Lung microvascular endothelial cell (primary cell): Measurements from ENCODE around the gene UQCRFS1. TPM values are rescaled to one million over a fixed set of nuclear protein-coding genes. Genes with fewer than 3 reads are reported as not detected.
"Not testable (repeated sequence)": the region's sequence is repeated elsewhere in the genome, so short reads cannot be mapped to it uniquely, and the experiment has no call there.

ENCODE experiments used
- DNase-seq, 2 donors: peaks; one replicate each; pipeline versions ENCODE4 v3.0.0 to v3.0.0-alpha.2; 2010; ENCODE audit warnings: low read depth in 2 of 2
- total RNA-seq: library from RNA; depleted of rRNA; stranded (reverse); fragments of >200 nt; gene quantifications from 2 replicates; pipeline ENCODE4 v1.2.1, GENCODE V29; 2014

Gene UQCRFS1
- 30.0 and 30.9 TPM in 2 replicates for total RNA-seq

DNA sequence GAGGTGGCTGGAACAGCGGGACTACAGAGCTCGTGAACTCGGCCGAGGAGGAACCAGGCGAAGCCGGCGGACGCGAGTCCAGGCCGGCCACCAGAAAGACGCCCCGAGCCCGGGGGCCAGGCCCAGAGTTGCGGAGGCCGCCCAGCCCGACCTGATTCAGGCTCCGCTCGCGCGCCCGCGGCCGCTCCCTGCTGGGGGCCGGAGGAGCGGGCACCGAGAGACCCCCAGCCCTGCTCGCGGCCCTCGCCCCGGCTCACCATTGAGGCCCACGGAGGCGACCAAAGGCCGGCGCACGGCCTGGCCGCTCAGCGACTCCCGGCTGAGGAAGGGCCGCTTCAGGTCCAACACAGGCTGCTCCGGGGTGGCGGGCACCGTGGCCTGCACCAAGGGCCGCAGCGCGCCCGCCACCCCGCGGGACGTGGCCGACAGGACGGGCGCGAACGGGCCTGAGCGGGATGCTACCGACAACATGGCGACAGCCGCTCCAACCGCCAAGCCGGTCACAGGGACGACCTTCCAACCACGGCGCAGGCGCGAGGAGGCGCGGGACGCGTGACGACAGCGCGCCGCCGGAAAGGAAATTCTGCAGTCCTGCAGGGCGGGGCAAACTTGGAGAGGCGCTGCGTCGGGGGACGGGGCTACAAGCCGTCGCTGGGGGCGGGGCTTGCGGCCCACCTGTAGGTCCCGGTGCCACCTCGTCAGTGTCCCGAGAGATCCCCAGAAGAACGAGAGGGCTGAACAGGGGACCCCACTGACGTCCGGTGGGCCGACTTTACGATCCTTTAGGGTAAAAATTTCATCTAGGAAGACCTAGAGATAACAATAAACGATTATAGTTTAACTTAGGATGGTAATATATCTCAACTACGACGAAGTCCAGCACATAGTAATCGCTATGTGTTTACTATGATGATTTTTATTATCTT lies at the start of gene UQCRFS1:
Gene UQCRFS1, minus strand, starts transcription at position 504 of the 926 bp plus-strand sequence. Its CDS starts 33 bp downstream, at position 471.
- DNase-seq, result peak; percentile 96 to 97

DNA sequence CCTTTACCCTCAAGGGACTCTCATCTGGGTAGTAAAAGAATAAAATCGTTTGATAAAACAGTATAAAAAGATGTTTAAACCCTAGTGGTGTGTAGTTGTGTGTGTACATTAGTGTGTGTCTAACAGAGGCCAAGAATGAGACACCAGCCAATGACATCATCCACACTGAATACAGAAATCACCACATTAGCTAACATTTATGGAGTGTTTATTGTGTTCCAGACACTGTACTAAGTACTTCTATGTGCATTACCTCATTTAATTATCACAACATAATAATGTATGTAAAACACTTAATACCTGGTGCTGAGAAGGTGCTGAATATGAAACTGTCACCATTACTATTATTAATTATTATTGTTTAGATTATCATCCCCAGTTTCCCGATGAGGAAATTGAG lies 49.1 kb upstream of the UQCRFS1 start:
- DNase-seq, result no peak

DNA sequence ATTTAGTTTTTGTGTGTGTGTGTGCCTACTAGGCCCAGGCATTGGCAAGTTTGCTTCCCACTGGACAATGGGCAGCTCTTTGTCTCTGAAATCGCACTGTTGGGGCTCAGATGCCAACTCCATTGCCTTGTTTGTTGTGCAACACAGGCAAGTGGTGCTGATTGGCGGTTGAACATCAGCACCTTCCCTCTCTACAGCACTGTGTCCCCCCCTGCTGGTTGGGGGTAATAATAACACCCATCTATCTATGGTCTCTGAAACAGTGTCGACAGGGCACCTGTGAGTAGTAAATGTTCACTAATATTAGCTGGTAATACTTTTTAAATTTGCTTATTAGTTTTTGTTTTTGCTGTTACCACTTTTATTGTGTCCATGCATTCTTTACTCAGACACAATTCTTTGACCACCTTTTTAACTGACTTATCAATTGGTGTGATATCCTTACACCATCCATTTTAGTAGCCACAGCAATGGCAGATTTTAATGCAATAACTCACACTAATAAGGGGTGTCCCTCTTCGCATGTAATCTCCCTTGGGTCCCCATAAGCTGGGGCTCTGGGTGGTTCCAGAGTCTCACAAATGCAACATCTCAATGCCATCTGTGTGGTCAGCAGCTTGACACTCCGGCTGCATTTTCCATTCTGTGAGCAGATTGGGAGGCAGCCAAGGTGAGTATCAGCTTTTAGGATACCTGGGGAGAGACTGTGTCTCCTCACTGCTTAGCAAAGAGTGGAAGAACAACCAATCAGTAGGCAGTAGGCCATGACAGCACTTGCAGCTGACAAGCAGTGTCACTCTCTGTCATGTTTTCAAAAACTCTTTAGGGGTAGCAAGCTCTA lies 47.7 kb upstream of the UQCRFS1 start:
- DNase-seq, result peak; percentile 29 to 30

GRCh38 chr19:29259867-29260281 lies 46.9 kb upstream of the UQCRFS1 start:
- DNase-seq, result no peak

GRCh38 chr19:29259153-29259552 lies 46.2 kb upstream of the UQCRFS1 start:
- DNase-seq, result no peak

- DNase-seq, result no peak
Observed at GRCh38 chr19:29256516-29256915, 43.6 kb upstream of the UQCRFS1 start.

DNA sequence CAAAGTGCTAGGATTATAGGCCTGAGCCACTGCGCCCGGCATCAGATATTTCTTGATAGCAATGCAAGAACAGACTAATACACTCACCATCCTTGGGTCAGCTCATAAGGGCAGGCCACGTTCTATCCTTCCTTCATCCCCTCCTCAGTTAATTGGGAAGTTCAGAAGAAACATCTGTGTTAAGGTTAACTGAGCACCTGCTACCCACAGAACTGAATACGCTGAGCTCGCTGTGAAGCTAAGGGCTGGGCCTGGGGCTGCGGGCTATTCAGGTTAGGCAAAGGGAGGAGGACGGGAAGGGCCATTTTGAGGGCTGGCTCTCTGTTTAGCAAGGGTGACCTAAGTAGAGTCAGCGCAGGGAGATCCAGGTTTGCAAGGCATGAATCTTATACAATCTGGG lies 43.0 kb upstream of the UQCRFS1 start:
- no peak for DNase-seq

DNA sequence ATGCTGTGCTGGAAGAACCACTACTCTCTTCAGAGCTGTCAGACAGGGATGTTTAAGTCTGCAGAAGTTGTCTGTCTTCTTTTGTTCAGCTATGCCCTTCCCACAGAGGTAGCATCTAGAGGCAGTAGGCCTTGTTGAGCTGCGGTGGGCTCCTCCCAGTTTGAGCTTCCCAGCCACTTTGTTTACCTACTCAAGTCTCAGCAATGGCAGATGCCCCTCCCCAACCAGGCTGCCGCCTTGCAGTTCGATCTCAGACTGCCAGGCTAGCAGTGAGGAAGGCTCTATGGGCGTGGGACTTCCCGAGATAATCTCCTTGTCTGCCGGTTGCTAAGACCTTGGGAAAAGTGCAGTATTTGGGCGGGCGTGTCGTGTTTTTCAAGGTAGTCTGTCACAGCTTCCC lies 42.1 kb upstream of the UQCRFS1 start:
- no peak for DNase-seq

DNA sequence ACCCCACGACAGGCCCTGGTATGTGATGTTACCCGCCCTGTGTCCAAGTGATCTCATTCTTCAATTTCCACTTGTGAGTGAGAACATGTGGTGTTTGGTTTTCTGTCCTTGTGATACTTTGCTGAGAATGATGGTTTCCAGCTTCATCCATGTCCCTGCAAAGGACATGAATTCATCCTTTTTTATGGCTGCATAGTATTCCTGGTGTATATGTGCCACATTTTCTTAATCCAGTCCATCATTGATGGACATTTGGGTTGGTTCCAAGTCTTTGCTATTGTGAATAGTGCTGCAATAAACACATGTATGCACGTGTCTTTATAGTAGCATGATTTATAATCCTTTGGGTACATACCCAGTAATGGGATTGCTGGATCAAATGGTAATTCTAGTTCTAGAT lies 36.8 kb upstream of the UQCRFS1 start:
- not testable (repeated sequence) for DNase-seq

- no peak for DNase-seq
Observed at GRCh38 chr19:29248332-29248844, 35.4 kb upstream of the UQCRFS1 start.

DNA sequence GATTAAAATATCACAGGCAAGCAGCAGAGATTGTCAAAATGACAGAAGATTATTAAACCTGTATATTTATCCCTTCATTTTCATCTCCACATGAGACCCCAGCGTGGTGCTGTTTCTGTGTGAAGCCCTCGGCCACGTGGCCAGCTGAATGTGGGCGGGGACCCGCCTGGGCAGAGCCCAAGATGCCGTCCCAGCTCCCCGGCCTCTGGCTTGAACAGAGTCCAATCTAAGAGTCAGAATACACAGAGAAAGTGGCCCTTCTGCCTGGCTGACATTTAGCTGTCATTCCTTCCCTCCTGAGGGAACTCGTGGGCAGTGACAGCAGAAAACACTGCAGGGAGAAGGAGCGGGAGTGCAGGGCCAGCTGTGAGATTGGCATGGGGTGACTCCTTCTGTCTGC lies 34.9 kb upstream of the UQCRFS1 start:
- DNase-seq, result no peak

DNA sequence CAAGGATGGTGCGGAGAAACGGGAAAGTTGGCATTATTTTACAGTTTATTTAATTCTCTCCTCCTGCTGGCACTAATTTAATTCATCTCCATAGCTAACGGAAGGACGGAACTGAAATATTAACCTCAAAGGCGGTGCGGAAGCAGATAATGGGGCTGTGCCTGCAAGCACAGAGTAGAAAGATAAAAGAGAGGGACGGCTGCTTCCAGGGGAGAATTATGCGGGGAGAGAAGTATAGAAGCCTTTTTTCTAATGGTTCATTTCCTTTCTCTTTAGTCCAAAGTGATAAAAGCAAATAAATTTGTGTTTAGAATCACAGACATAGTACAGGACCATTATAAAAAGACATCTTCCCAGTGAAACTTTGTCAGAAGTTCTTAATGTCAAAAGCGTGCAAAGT lies 34.5 kb upstream of the UQCRFS1 start:
- no peak for DNase-seq

DNA sequence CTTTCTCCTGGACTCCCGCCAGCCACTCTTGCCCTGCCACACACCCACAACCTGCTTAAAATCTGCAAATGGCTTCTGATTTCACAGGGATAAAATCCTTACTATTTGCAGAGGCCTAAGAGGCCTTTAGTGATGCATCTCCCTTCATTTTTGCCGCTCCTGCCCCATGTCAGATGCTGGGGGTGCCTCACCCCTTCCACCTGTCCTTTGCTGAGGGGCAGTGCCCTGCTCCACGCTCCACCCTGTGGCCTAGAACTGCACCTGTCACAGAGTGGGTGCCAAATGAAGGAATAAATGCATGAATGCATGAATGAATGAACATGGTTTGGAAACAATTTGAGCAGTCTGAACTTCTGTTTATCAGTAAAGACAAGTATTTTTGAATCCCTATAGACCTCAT lies 34.1 kb upstream of the UQCRFS1 start:
- no peak for DNase-seq

GRCh38 chr19:29245215-29245614 lies 32.3 kb upstream of the UQCRFS1 start:
- DNase-seq, result no peak

DNA sequence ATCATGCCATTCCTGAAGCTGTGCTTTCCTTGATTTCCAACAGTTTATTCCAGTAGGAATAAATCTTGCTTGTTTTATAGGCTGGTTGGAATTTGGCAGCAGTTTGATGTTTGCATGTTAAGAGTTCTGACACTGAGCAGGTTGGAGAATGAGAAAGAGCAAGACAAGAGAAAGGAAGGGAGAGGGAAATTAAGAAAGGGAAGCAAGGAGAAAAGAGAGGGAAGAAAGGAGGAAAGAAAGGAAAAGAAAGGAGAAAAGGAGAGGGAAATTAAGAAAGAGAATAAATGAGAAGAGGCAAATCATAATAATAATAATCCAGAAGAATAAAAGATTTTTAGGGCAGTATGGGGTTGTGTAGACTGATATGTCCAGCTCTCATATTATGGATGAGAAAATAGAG lies 28.4 kb upstream of the UQCRFS1 start:
- no peak for DNase-seq

DNA sequence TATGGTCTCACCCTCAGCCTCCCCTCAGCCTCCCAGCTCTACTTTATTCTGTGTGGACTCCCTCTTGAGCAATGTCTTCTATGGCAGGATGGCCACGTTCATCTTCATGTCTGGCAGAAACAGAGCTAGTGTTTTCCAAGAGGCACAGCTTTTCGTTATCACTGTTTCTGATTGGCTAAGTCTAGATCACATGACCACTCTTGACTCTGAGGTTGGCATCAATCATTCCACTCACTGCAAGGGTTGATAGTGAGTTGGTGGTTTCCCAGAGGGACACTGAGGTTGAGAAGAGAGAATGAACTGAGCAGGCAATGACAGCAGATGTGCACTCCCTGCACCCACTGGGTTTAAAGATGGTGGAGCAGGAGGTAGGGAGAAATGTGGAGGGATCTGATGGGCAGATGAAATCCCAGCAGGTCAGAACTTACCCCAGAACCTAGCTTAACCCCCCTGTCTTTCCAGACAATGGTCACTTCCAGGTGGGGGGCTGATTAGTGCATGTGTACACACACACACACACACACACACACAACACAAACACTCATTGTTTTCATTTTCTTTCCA lies 26.3 kb upstream of the UQCRFS1 start:
- no peak for DNase-seq

- DNase-seq, result no peak
Observed at GRCh38 chr19:29233591-29233990, 20.6 kb upstream of the UQCRFS1 start.

DNA sequence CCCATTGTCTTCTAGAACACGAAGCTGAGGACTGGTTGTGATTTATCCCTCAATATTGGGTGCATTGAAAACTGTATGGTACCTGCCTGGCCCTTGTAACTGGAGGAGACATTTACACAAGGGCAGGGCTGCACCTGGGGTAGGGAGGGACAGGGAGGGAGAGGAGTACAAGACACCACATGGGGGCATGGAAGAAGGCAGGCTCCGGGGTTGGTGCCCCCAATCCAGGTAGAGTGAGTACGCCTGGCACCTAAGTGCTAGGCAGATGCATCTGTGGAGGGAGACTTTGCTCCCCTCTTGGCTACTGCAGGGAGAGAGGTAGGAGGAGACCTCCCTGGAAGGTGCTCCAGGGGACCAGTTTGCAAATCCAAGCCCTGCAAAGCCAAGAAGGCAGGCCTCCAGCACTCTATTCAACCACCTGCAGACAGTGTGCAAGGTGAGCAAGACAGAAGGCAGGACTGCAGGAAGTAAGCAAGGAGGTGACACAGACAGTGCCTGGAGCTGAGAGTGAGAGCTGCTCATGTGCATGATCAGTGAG lies 19.4 kb upstream of the UQCRFS1 start:
- DNase-seq, result no peak

- DNase-seq, result not testable (repeated sequence)
Observed at GRCh38 chr19:29231306-29231705, 18.4 kb upstream of the UQCRFS1 start.

DNA sequence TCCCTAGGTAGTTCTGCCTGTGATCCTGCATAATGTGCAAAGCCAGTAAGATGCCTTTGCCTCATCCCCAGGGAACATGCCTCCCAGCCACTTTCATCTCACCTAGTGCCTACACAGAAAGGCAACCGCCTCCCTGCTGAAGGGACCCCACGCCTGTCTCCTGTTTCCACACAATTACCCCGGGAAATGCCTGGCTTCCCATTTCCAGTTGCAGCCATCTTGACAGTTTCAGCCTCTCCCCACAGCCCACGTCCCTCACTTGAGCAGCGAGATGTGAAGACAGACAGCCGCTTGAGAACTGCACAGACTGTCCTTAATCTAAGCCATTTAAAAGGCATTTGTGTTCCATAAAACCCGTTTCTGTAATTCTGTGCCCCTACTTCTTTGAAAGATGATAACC lies 4.7 kb upstream of the UQCRFS1 start:
- no peak for DNase-seq

- DNase-seq, result no peak
Observed at GRCh38 chr19:29216021-29216420, 3.1 kb upstream of the UQCRFS1 start.
